Vagina (tissue), 2 donors: ENCODE measurements around the gene RACK1.

ENCODE experiments used
- POLR2A ChIP-seq, 2 donors: fragments of 450-650 bp; IDR thresholded peaks; one replicate each; pipeline ENCODE4 v1.6.1; 2017; ENCODE audit warnings: antibody characterized with exemption in 2 of 2, mild to moderate bottlenecking in 2 of 2, moderate library complexity in 2 of 2
- POLR2AphosphoS5 ChIP-seq, 2 donors: sonication (generic); formaldehyde crosslinking; IDR thresholded peaks; one replicate each; pipeline ENCODE4 v1.9.0; 2017; ENCODE audit warnings: antibody characterized with exemption in 2 of 2, mild to moderate bottlenecking in 2 of 2, low read depth in 1 of 2; ENCODE audit not compliant: insufficient read depth in 1 of 2
- TF ChIP-seq, protein P1 (sequence below), 3 experiments: fragments of 450-650 bp in 2 of 3; fragments of 200-600 bp in 1 of 3; sonication (generic) in 1 of 3; IDR thresholded peaks; one replicate each; pipeline ENCODE4 v1.5.1; 2017 to 2019; ENCODE audit warnings: antibody characterized with exemption in 3 of 3, mild to moderate bottlenecking in 2 of 3, moderate library complexity in 2 of 3

DNA sequence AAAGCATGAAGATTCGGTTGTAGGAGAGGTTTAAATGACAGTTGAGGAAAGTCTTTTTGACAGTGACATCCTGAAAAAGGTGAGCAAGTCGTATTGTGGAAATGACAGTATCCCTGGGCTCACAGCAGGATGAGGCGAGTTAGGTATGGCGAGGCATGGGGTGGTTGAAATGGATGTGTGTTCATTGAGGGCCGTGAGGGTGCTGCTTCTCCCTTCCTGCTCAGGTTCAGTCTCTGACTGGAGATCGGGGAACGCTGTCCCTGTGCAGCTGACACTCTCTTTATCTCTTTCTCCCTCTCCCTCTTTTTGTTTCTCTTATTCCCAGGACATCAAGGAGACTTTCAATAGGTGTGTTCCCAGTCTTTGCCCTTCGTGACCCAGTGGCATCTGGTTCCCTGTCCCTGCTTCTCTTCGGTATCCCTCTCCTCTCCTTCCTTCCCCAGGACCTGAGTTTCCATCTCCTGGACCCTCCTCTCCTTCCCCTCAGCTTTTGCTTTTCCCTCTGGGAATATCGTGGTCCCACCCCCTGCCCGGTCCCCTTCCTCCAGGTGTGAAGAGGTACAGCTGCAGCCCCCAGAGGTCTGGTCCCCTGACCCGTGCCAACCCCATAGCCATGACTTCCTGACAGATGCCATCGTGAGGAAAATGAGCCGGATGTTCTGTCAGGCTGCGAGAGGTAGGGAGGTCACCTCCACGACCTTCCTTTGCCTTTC is 10.5 kb downstream of the RACK1 start:
- TF ChIP-seq, protein P1, sequence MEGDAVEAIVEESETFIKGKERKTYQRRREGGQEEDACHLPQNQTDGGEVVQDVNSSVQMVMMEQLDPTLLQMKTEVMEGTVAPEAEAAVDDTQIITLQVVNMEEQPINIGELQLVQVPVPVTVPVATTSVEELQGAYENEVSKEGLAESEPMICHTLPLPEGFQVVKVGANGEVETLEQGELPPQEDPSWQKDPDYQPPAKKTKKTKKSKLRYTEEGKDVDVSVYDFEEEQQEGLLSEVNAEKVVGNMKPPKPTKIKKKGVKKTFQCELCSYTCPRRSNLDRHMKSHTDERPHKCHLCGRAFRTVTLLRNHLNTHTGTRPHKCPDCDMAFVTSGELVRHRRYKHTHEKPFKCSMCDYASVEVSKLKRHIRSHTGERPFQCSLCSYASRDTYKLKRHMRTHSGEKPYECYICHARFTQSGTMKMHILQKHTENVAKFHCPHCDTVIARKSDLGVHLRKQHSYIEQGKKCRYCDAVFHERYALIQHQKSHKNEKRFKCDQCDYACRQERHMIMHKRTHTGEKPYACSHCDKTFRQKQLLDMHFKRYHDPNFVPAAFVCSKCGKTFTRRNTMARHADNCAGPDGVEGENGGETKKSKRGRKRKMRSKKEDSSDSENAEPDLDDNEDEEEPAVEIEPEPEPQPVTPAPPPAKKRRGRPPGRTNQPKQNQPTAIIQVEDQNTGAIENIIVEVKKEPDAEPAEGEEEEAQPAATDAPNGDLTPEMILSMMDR (IDR thresholded peaks at IDR 0.05) = no peak
- TF ChIP-seq POLR2A (IDR thresholded peaks at IDR 0.05) = no peak
- no peak for TF ChIP-seq POLR2AphosphoS5 (IDR thresholded peaks at IDR 0.05; ENCODE audit: insufficient read depth in 1 of 2, low read depth in 1 of 2)
